ENCODE measurements around the gene DMWD.

DMWD gene

GRCh38 chr19:45792470-45793177 lies at the start of gene DMWD:
DMWD (minus strand) TSS chr19:45792845; CDS start chr19:45792756, 89 bp downstream.
- in situ Hi-C loops (cut with MboI; ENCODE audit: low sequenced_read_pairs) = no loop called here

GRCh38 chr19:45842198-45842597 lies 49.6 kb upstream of the DMWD start:
- in situ Hi-C loops (cut with MboI; ENCODE audit: low sequenced_read_pairs) = no loop called here

GRCh38 chr19:45834970-45835369 lies 42.3 kb upstream of the DMWD start:
- in situ Hi-C loops (cut with MboI; ENCODE audit: low sequenced_read_pairs) = no loop called here

- in situ Hi-C loops (cut with MboI; ENCODE audit: low sequenced_read_pairs) = no loop called here
These were observed 36.3 kb upstream of the DMWD start for GRCh38 chr19:45828945-45829344.

- in situ Hi-C loops (cut with MboI; ENCODE audit: low sequenced_read_pairs) = no loop called here
These were observed 35.9 kb upstream of the DMWD start for GRCh38 chr19:45828523-45828922.

- in situ Hi-C loops (cut with MboI; ENCODE audit: low sequenced_read_pairs) = no loop called here
These were observed 34.9 kb upstream of the DMWD start for GRCh38 chr19:45827459-45828093.

GRCh38 chr19:45826934-45827333 lies 34.3 kb upstream of the DMWD start:
- in situ Hi-C loops (cut with MboI; ENCODE audit: low sequenced_read_pairs) = no loop called here

- in situ Hi-C loops (cut with MboI; ENCODE audit: low sequenced_read_pairs) = no loop called here
These were observed 33.6 kb upstream of the DMWD start for GRCh38 chr19:45825917-45826893.

- in situ Hi-C loops (cut with MboI; ENCODE audit: low sequenced_read_pairs) = no loop called here
These were observed 32.6 kb upstream of the DMWD start for GRCh38 chr19:45825263-45825605.

- in situ Hi-C loops (cut with MboI; ENCODE audit: low sequenced_read_pairs) = no loop called here
These were observed 32.1 kb upstream of the DMWD start for GRCh38 chr19:45824531-45825262.

- in situ Hi-C loops (cut with MboI; ENCODE audit: low sequenced_read_pairs) = no loop called here
These were observed 31.4 kb upstream of the DMWD start for GRCh38 chr19:45824041-45824471.

- in situ Hi-C loops (cut with MboI; ENCODE audit: low sequenced_read_pairs) = no loop called here
These were observed 30.5 kb upstream of the DMWD start for GRCh38 chr19:45823182-45823581.

GRCh38 chr19:45822716-45823115 lies 30.1 kb upstream of the DMWD start:
- in situ Hi-C loops (cut with MboI; ENCODE audit: low sequenced_read_pairs) = no loop called here

GRCh38 chr19:45821570-45821969 lies 28.9 kb upstream of the DMWD start:
- in situ Hi-C loops (cut with MboI; ENCODE audit: low sequenced_read_pairs) = no loop called here

GRCh38 chr19:45821103-45821521 lies 28.5 kb upstream of the DMWD start:
- in situ Hi-C loops (cut with MboI; ENCODE audit: low sequenced_read_pairs) = no loop called here

- in situ Hi-C loops (cut with MboI; ENCODE audit: low sequenced_read_pairs) = no loop called here
These were observed 27.9 kb upstream of the DMWD start for GRCh38 chr19:45820413-45821102.

GRCh38 chr19:45819769-45820168 lies 27.1 kb upstream of the DMWD start:
- in situ Hi-C loops (cut with MboI; ENCODE audit: low sequenced_read_pairs) = no loop called here

GRCh38 chr19:45817725-45818301 lies 25.2 kb upstream of the DMWD start:
- in situ Hi-C loops (cut with MboI; ENCODE audit: low sequenced_read_pairs) = no loop called here

GRCh38 chr19:45817010-45817724 lies 24.5 kb upstream of the DMWD start:
- in situ Hi-C loops (cut with MboI; ENCODE audit: low sequenced_read_pairs) = no loop called here
